Cortex of kidney (tissue), 1 donor: ENCODE data around the gene RNF25.

Experiments used
- DNase-seq: peaks from one replicate; lab custom pipeline; 2025; lab: John Stamatoyannopoulos, UW

The RNF25 gene

GRCh38 chr2:218626369-218626768 is 45.4 kb downstream of the RNF25 start:
- no peak for DNase-seq

- DNase-seq: no peak
These were observed 48.5 kb downstream of the RNF25 start for GRCh38 chr2:218623366-218623705.

- DNase-seq: no peak
These were observed 49.0 kb downstream of the RNF25 start for GRCh38 chr2:218622606-218623365.

GRCh38 chr2:218621007-218621406 is 50.8 kb downstream of the RNF25 start:
- DNase-seq: no peak

GRCh38 chr2:218618102-218618860 is 53.5 kb downstream of the RNF25 start:
- DNase-seq: no peak

- no peak for DNase-seq
These were observed 55.9 kb downstream of the RNF25 start for GRCh38 chr2:218615868-218616315.
